GM19452 (cell line): ENCODE results near the gene NOX5.
"Not testable (repeated sequence)": the region's sequence is repeated elsewhere in the genome, so short reads cannot be mapped to it uniquely, and the experiment has no call there.

ENCODE experiments used
- ATAC-seq: cut with Tn5 transposase; IDR thresholded peaks from one replicate; pipeline ENCODE4 v1.9.1; 2021; ENCODE audit not compliant: unreplicated experiment

NOX5 gene

DNA sequence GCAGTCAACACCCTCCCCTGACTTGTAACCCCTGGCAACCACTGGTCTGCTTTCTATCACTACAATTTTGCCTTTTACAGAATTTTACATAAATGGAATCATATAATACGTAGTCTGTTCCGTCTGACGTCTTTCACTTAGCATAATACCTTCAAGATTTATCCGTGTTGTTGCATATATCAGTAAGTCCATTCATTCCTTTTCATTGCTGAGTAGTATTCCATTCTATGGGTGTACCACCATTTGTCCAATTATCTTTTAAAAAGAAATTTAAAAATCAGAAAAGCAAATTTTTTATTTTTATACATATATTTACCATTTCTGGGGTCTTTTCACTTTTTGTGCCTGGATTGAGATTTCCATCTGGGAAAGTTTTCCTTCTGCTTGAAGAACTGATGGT lies 35.5 kb downstream of the NOX5 start:
- ATAC-seq, result no peak

DNA sequence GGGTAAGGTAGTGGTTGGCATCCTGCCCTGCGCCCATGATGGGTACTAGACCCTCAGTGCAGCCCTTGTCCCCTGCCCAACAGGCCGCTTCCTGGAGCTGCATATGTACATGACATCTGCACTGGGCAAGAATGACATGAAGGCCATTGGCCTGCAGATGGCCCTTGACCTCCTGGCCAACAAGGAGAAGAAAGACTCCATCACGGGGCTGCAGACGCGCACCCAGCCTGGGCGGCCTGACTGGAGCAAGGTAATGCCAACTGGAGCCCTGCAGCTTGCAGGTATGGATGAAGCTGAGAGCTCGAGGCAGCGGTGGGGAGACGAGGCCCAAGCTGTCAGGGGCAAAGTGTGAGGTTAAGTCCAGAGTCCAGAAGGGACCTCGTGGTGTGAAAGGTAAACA lies 40.8 kb downstream of the NOX5 start:
- no peak for ATAC-seq

- ATAC-seq, result no peak
Observed at GRCh38 chr15:69056365-69056764, 41.9 kb downstream of the NOX5 start.

DNA sequence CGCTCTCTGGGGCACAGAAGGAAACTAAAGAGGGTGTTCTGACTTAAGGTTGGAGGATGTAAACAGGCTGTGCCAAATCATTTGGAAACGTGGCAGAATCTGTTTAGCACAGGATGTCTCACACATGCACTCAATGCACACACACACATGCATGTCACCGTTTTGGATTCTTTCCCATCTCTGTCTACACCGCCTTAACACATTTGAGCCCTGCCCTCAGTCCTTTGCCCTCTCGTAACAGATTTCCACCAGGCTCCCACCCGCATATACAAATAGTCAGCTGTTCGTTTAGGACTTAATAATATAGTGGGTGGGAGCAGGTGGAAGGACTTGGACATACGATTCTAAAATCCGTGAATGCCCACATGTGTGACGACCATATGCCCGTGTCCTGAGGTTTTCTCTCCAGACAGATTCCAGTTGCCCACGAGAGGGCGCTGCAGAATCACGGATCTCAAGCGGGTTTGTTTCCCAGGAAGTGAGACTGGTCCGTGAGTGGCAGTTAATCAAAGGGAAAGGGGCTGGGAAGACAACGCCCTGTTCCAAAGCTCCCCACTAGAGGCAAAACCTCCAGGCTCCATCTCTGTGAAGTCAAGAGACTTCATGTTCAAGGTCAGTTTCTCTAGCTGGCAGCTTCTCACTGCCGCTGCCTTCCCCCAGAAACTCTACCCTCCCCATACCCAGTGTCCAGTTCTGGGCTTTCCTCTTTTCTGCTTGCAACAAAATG lies 44.5 kb downstream of the NOX5 start:
- ATAC-seq, result no peak

DNA sequence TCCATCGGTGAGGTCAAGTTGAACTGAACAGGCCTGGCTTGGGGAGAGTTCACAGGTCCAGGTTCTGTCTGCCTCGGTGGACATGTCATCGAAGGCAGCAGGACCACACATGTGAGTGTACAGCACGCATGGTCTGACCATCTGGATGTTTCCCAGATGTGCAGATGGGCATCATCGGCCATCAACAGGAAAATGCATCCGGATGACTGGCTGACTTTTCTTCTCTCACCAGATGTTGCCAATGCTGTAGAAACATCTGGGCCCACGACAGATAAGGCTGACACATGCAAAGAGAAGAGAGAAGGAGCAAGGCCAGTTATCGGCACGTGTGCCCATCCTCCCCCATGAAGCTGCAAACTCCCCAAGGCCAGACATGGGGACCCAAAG lies 45.1 kb downstream of the NOX5 start:
- ATAC-seq, result no peak

DNA sequence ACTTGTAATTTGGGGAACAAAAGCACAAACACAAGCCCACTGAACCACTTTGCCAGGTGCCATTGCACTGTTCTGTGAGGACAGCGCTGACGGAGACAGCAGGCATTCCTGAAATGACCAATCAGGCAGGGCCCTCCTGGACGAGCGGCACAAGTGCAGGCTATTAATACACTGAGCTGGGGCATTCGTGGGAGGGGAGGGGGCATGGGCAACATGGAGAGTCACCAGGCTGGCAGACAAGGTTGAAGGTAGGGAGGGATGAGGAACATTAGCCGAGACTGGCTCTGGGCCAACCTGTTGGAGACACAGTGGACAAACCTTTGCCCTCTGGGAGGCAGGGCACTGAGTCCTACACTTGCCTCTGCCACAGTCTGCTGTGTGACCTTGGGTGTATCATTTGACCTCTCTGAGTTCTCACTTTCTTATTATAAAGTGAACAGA lies 45.6 kb downstream of the NOX5 start:
- no peak for ATAC-seq

DNA sequence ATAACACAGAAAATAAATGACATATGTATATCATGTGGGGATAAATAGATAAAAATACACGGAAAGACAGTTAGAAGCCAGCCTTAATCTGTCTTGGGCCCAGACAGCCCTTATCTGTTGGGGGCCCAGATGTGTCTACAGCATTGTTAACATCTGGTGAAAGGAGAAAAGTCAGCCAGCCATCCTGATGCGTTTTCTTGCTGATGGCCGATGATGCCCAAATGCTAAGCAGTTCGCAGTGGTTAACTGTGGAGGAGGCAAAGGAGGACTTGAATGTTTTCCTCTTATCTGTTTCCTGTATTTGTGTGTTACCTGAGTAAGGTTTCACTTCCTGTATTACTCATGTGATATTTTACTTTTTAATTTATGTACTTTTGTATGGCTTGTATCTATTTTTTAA lies 46.2 kb downstream of the NOX5 start:
- no peak for ATAC-seq

DNA sequence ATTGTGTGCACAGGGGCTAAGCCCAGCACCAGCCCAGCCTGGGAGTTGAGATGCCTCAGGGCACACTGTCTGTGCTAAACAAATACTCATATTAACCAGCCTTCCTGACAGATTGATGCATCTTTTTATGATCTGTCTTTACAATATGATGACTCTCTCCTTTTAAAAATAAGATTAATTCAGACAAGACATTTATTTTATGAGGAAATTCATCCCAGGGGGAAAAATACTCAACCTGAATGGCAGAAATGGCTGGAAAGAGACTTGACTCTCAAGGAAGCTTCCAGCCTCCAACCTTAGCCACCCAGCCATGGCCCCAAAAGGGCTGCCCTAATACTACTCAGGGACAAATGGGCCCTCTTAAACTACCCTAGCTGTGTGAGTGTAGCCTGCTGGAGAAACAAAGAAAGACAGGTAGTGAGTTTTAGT lies 46.9 kb downstream of the NOX5 start:
- ATAC-seq, result no peak

- ATAC-seq, result no peak
Observed at GRCh38 chr15:69064649-69065048, 50.2 kb downstream of the NOX5 start.

GRCh38 chr15:69066007-69066995 lies 51.8 kb downstream of the NOX5 start:
- no peak for ATAC-seq

GRCh38 chr15:69067296-69067695 lies 52.8 kb downstream of the NOX5 start:
- no peak for ATAC-seq

DNA sequence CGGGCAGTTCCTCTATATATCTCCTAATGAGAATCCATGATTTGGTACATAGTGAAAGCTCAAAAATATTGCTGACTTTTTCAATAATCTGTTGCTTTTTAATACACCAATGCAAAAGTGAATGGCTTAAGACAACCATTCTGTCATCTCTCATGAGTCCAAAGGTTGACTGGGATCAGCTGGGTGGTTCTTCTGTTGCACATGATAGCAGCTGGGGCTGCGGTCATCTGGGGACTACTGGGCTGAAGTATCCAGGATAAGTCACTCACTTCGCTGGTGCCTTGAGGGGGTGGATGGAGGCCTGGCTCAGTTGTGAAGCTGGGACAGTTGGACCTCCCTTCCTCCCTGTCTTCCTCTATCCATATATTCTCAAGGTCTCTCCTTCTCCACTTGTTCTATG lies 53.7 kb downstream of the NOX5 start:
- ATAC-seq, result no peak

DNA sequence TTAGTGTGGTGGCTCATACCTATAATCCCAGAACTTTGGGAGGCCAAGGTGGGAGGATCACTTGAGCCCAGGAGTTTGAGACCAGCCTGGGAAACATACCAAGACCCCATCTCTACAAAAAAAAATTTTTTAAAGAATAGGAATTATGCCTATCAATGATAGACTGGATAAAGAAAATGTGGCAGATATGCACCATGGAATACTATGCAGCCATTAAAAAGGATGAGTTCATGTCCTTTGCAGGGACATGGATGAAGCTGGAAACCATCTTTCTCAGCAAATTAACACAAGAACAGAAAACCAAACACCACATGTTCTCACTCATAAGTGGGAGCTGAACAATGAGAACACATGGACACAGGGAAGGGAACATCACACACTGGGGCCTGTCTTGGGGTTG lies 54.8 kb downstream of the NOX5 start:
- ATAC-seq, result not testable (repeated sequence)

GRCh38 chr15:69069996-69070395 lies 55.5 kb downstream of the NOX5 start:
- no peak for ATAC-seq

DNA sequence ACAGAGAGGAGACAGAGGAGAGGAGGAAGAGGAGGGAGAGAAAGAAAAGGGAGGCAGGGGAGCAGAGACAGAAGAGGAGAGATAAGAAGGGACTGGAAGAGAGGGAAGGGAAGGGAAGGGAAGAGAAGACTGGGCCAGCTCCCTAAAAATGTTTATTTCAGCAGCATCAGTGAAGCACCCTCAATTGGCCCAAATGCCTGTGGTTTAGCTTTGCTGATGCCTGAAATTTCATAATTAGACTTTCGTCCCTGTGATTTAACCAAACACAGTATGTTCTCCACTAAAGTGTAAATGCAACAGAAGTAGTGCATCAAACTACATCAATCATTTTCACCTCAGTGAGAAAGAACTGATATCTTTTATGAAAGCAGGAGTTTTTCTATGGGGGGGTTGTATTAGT lies 55.9 kb downstream of the NOX5 start:
- ATAC-seq, result no peak

- ATAC-seq, result no peak
Observed at GRCh38 chr15:69071260-69071659, 56.8 kb downstream of the NOX5 start.

- ATAC-seq, result no peak
Observed at GRCh38 chr15:69072906-69073305, 58.4 kb downstream of the NOX5 start.

GRCh38 chr15:69074001-69074842 lies 59.7 kb downstream of the NOX5 start:
- no peak for ATAC-seq

- ATAC-seq, result no peak
Observed at GRCh38 chr15:69074843-69075224, 60.3 kb downstream of the NOX5 start.

DNA sequence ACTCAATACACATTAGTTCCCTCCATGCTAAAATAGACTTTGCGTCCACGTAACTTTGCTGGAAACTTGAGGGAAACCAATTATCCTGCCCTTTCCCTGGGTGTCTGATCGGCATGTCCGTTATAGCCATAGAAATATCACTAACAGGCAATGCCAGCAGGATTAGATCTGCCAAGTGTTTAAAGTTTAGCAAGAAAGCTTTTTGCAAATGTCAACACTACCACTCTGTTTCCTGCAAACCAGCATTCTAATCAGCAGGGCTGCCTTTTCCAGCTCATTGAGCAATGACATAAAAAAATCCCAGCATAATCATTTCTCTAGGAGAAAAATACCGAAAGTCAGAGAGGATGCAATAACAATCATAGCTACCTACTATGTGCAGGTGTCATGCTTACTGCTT lies 60.9 kb downstream of the NOX5 start:
- ATAC-seq, result no peak

- ATAC-seq, result no peak
Observed at GRCh38 chr15:69076756-69077155, 62.3 kb downstream of the NOX5 start.
